GM12892 (cell line): Measurements from ENCODE around the gene EPHB6.

Experiments used
- POLR2A ChIP-seq: IDR thresholded peaks from 2 replicates; pipeline ENCODE4 v1.6.1; 2011; ENCODE audit warnings: low read depth, low read length, control low read depth
- POLR2AphosphoS5 ChIP-seq: IDR thresholded peaks from 2 replicates; pipeline ENCODE4 v1.6.1; 2011; ENCODE audit warnings: low read depth, low read length, control low read depth

DNA sequence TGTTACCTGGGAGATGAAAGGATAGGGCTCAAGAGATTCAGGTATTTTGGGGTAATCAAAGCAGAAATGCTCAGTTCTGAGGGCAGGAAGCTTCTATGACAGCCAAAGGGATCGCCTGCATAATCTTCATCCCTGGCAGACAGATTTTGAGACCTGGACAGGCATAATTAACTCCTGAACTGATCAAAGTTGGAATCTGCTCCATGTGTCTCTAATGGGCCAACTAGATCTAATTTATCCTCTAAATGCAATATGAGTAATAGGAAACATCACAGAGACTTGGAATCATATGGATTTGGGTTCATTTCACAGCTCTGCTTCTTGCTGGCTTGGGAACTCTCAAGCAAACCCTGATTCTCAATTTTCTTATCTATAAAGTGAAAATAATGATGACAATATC is 41.2 kb upstream of the EPHB6 start:
- TF ChIP-seq POLR2AphosphoS5: no peak
- no peak for TF ChIP-seq POLR2A
